IMR-90 (cell line): ENCODE measurements around the gene PPM1K. TPM values are rescaled to one million over a fixed set of nuclear protein-coding genes. Genes with fewer than 3 reads are reported as not detected.

ENCODE experiments used
- ATAC-seq: fragments of 200-7000 bp; cut with Tn5 transposase; 2 replicates; pipeline ENCODE4 v1.9.1; 2020; ENCODE audit warnings: low read depth, mild to moderate bottlenecking, moderate library complexity
- BruUV-seq: library from RNA; stranded (reverse); fragments of 400-500 nt; replicated peaks from 2 replicates; lab custom pipeline; 2021; lab: Mats Ljungman, UMichigan
- CTCF ChIA-PET: fragments of 300-600 bp; formaldehyde crosslinking; extraction: SDS; loops from one replicate; lab custom pipeline; 2021; ENCODE audit warnings: antibody characterized with exemption; lab: Yijun Ruan, JAX
- POLR2A ChIA-PET: fragments of 300-600 bp; sonication (Branson Sonifier 250); formaldehyde crosslinking; loops from one replicate; lab custom pipeline; 2022; ENCODE audit warnings: antibody characterized with exemption; ENCODE audit not compliant: unreplicated experiment; lab: Charles Lee
- DNase-seq: peaks from one replicate; pipeline ENCODE4 v3.0.0; 2013
- H2AFZ ChIP-seq: replicated peaks from 2 replicates; pipeline ENCODE3; 2013; ENCODE audit warnings: low read length, mild to moderate bottlenecking; ENCODE audit not compliant: poor library complexity
- H2AK5ac ChIP-seq: 2 replicates; pipeline ENCODE4 v1.6.1; 2013; ENCODE audit warnings: low read depth, low read length, inconsistent platforms
- H2AK9ac ChIP-seq: replicated peaks from 2 replicates; pipeline ENCODE3; 2013; ENCODE audit warnings: mild to moderate bottlenecking, low read depth, low read length, moderate library complexity; ENCODE audit not compliant: poor library complexity
- H2BK120ac ChIP-seq: 2 replicates; pipeline ENCODE4 v1.6.1; 2013; ENCODE audit warnings: low read depth, low read length, inconsistent platforms
- H2BK15ac ChIP-seq: 3 replicates; pipeline ENCODE4 v1.6.1; 2013; ENCODE audit warnings: low read depth, low read length, inconsistent platforms
- H2BK20ac ChIP-seq: 2 replicates; pipeline ENCODE4 v1.6.1; 2013; ENCODE audit warnings: low read depth, mild to moderate bottlenecking, inconsistent platforms, low read length, moderate library complexity
- H2BK5ac ChIP-seq: 2 replicates; pipeline ENCODE4 v1.6.1; 2013; ENCODE audit warnings: mild to moderate bottlenecking, low read depth, low read length, inconsistent platforms; ENCODE audit not compliant: poor library complexity, severe bottlenecking
- H3K14ac ChIP-seq: replicated peaks from 2 replicates; pipeline ENCODE4 v1.6.1; 2013; ENCODE audit warnings: low read depth, low read length, inconsistent platforms
- H3K18ac ChIP-seq: 2 replicates; pipeline ENCODE4 v1.6.1; 2013; ENCODE audit warnings: low read depth, low read length, control low read depth
- H3K23ac ChIP-seq: 2 replicates; pipeline ENCODE4 v1.6.1; 2013; ENCODE audit warnings: low read depth, low read length, inconsistent platforms
- H3K27ac ChIP-seq: 2 replicates; pipeline ENCODE4 v1.5.1; 2013; ENCODE audit warnings: mild to moderate bottlenecking, control low read depth, low read length; ENCODE audit not compliant: insufficient read depth
- H3K27me3 ChIP-seq: 2 replicates; pipeline ENCODE4 v1.6.1; 2013; ENCODE audit warnings: low read length; ENCODE audit not compliant: control insufficient read depth, insufficient read depth
- H3K36me3 ChIP-seq: 2 replicates; pipeline ENCODE4 v1.6.1; 2013; ENCODE audit warnings: low read length, mixed read lengths; ENCODE audit not compliant: control insufficient read depth, insufficient read depth
- H3K4ac ChIP-seq: 2 replicates; pipeline ENCODE4 v1.6.1; 2013; ENCODE audit warnings: low read depth, low read length, inconsistent platforms
- H3K4me1 ChIP-seq: 2 replicates; pipeline ENCODE4 v1.6.1; 2013; ENCODE audit warnings: low read length, mixed read lengths; ENCODE audit not compliant: control insufficient read depth, insufficient read depth
- H3K4me2 ChIP-seq: 2 replicates; pipeline ENCODE4 v1.6.1; 2013; ENCODE audit warnings: low read depth, mild to moderate bottlenecking, control low read depth, low read length, moderate library complexity
- H3K4me3 ChIP-seq: 2 replicates; pipeline ENCODE4 v1.5.1; 2013; ENCODE audit warnings: low read depth, mild to moderate bottlenecking, control low read depth, low read length, moderate library complexity; ENCODE audit not compliant: insufficient read depth
- H3K56ac ChIP-seq: 2 replicates; pipeline ENCODE4 v1.6.1; 2013; ENCODE audit warnings: low read length, inconsistent platforms; ENCODE audit not compliant: insufficient read depth; ENCODE audit errors: extremely low read depth
- H3K79me1 ChIP-seq, 2 experiments: 2 replicates each; pipeline ENCODE4 v1.6.1; 2013; ENCODE audit warnings: low read length in 2 of 2, inconsistent platforms in 1 of 2, low read depth in 1 of 2
- H3K9ac ChIP-seq: 2 replicates; pipeline ENCODE4 v1.6.1; 2013; ENCODE audit warnings: low read depth, low read length, control low read depth
- H3K9me1 ChIP-seq: 2 replicates; pipeline ENCODE4 v1.6.1; 2013; ENCODE audit warnings: low read length, inconsistent platforms; ENCODE audit not compliant: insufficient read depth
- H3K9me3 ChIP-seq: 2 replicates; pipeline ENCODE4 v1.6.1; 2013; ENCODE audit warnings: low read length; ENCODE audit not compliant: control insufficient read depth, insufficient read depth
- H4K20me1 ChIP-seq: 2 replicates; pipeline ENCODE4 v1.6.1; 2013; ENCODE audit warnings: low read length, inconsistent platforms; ENCODE audit not compliant: insufficient read depth
- H4K5ac ChIP-seq: 2 replicates; pipeline ENCODE4 v1.6.1; 2013; ENCODE audit warnings: mild to moderate bottlenecking, low read depth, low read length, control low read depth
- H4K8ac ChIP-seq, 2 experiments: 2 replicates each; pipeline ENCODE4 v1.6.1; 2013; ENCODE audit warnings: low read depth in 2 of 2, low read length in 2 of 2, control low read depth in 1 of 2, inconsistent platforms in 1 of 2
- H4K91ac ChIP-seq: 2 replicates; pipeline ENCODE4 v1.6.1; 2013; ENCODE audit warnings: low read depth, low read length, inconsistent platforms; ENCODE audit not compliant: insufficient read depth
- CTCF ChIP-seq: conservative IDR thresholded peaks from 2 replicates; pipeline ENCODE4 v1.5.1; 2012; ENCODE audit warnings: mild to moderate bottlenecking, low read depth, low read length, improper control_type of control experiment
- ELK1 ChIP-seq: fragments of 150-350 bp; IDR thresholded peaks from 2 replicates; pipeline ENCODE4 v1.6.1; 2016; ENCODE audit warnings: low read depth, mild to moderate bottlenecking, low read length, moderate library complexity, borderline replicate concordance
- FOS ChIP-seq: fragments of 150-350 bp; IDR thresholded peaks from 2 replicates; pipeline ENCODE4 v1.6.1; 2016; ENCODE audit warnings: low read depth, low read length
- MAFK ChIP-seq: IDR thresholded peaks from 2 replicates; pipeline ENCODE4 v1.6.1; 2012; ENCODE audit warnings: low read depth, low read length, improper control_type of control experiment
- MXI1 ChIP-seq: IDR thresholded peaks from 2 replicates; pipeline ENCODE4 v1.6.1; 2012; ENCODE audit warnings: low read depth, mild to moderate bottlenecking, low read length, moderate library complexity, borderline replicate concordance
- NFE2L2 ChIP-seq: fragments of 150-350 bp; IDR thresholded peaks from 2 replicates; pipeline ENCODE4 v1.6.1; 2016; ENCODE audit warnings: low read depth, mild to moderate bottlenecking, low read length
- RAD21 ChIP-seq: IDR thresholded peaks from 2 replicates; pipeline ENCODE4 v1.6.1; 2012; ENCODE audit warnings: low read length, improper control_type of control experiment
- RFX5 ChIP-seq: IDR thresholded peaks from 2 replicates; pipeline ENCODE4 v1.8.0; 2012; ENCODE audit warnings: low read depth, mild to moderate bottlenecking, low read length, moderate library complexity
- WGBS, 2 experiments: methylation state at CpG; one replicate each; pipeline versions ENCODE4 v1.1.5 to v1.1.7; 2013; ENCODE audit warnings: missing lambda C conversion rate in 2 of 2; ENCODE audit not compliant: insufficient read length in 1 of 2; ENCODE audit errors: extremely low coverage in 2 of 2; 5-methylcytosine and 5-hydroxymethylcytosine counted together
- dilution Hi-C: fragments of 300-500 bp; cut with HindIII; formaldehyde crosslinking; loops from one replicate; pipeline ENCODE4 v1.14.3; 2018; ENCODE audit warnings: low sequenced_read_pairs; ENCODE audit not compliant: unreplicated experiment
- in situ Hi-C: fragments of 300-500 bp; cut with MboI; formaldehyde crosslinking; loops from 3 replicates; pipeline ENCODE4 v1.14.3; 2019; ENCODE audit warnings: low sequenced_read_pairs, inconsistent platforms, mixed read lengths
- intact Hi-C: fragments of 100-400 bp; cut with micrococcal nuclease; formaldehyde crosslinking; loops from 2 replicates; pipeline ENCODE4 v1.10.0; 2022
- polyA plus RNA-seq, 3 experiments: library from polyadenylated mRNA; depleted of rRNA; stranded (reverse); fragments of >200 nt; gene quantifications; 2 replicates each; pipeline ENCODE4 v1.2.3, GENCODE V29; 2012; ENCODE audit warnings: low replicate concordance in 1 of 3
- total RNA-seq: library from RNA; depleted of rRNA; stranded (reverse); fragments of >200 nt; gene quantifications from 2 replicates; pipeline ENCODE4 v1.2.3, GENCODE V29; 2012

The PPM1K gene
- total and polyA plus RNA-seq, 2 of the 4 experiments (the other 2 are of a cell fraction), result 6.1 to 11.5 TPM

GRCh38 chr4:88251924-88252323 is 32.4 kb downstream of the PPM1K start:
- no peak overlapping the region for H2BK120ac ChIP-seq
- DNase-seq (no peak), ATAC-seq (no peak)
- no peak for TF ChIP-seq ELK1
- no peak for TF ChIP-seq MXI1
- no peak for TF ChIP-seq RAD21
- no peak for TF ChIP-seq CTCF
- TF ChIP-seq RFX5, result no peak
- TF ChIP-seq MAFK, result no peak
- no peak for TF ChIP-seq FOS
- no peak for TF ChIP-seq NFE2L2
- H3K4ac ChIP-seq, result no peak overlapping the region
- H3K9me3 ChIP-seq, result no peaks in the 10 kb centered on the region
- no peak overlapping the region for H3K18ac ChIP-seq
- POLR2A ChIA-PET, result no interaction called here
- CTCF ChIA-PET, result no interaction called here
- intact Hi-C loops (no loop called here), in situ Hi-C loops (no loop called here), dilution Hi-C loops (no loop called here)
- H2BK5ac ChIP-seq, result no peak overlapping the region
- no peak overlapping the region for H3K9ac ChIP-seq
- no peak overlapping the region for H3K4me2 ChIP-seq
- H3K9me1 ChIP-seq, result no peaks in the 10 kb centered on the region
- BruUV-seq, result no TSS peak
- 90% methylated on average over 2 of the region's 3 CpGs; no CpG with 5 or more reads in 1 of the 2 experiments for WGBS, 2 experiments
- H2AFZ ChIP-seq, result no peak overlapping the region
- H3K79me1 ChIP-seq, result no peaks in the 10 kb centered on the region
- H3K56ac ChIP-seq, result no peak overlapping the region
- H3K27ac ChIP-seq, result no peak overlapping the region
- no peak overlapping the region for H4K8ac ChIP-seq
- H3K14ac ChIP-seq, result no peak overlapping the region
- no peaks in the 10 kb centered on the region for H3K4me1 ChIP-seq
- H4K5ac ChIP-seq, result no peak overlapping the region
- no peak overlapping the region for H2AK9ac ChIP-seq
- H2BK15ac ChIP-seq, result no peak overlapping the region
- H3K27me3 ChIP-seq, result no peaks in the 10 kb centered on the region; the same call in none of the 2 replicates
- H3K36me3 ChIP-seq, result no peaks in the 10 kb centered on the region
- H2BK20ac ChIP-seq, result no peak overlapping the region
- H4K20me1 ChIP-seq, result no peaks in the 10 kb centered on the region
- no peak overlapping the region for H4K91ac ChIP-seq
- H3K4me3 ChIP-seq, result no peak overlapping the region
- no peak overlapping the region for H3K23ac ChIP-seq
- H2AK5ac ChIP-seq, result no peak overlapping the region
